ENCODE data around the gene RHOBTB1. TPM values are rescaled to one million over a fixed set of nuclear protein-coding genes. Genes with fewer than 3 reads are reported as not detected.

RHOBTB1 gene
- total RNA-seq, 1 donor from 2014 or later, result 21.5 TPM

DNA sequence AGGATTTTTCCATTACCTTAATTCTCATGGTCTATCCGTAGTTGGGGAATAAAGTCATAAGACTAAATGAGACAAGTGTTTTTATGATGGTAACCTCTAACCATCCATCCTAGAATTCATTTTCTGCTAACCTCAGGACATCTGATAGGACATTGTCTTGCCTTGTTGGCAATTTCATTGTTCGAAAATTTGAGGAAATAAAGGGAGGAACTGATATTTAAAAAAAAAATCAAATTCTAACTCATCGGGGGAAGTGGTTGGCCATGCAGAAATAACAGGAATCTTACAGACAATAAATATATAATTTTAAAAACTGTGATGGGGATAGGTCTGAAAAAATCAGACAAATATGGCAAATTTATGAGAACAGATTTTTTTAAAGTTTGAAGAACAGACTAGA, 21.7 kb upstream of the RHOBTB1 start:
- Histone ChIP-seq H3K36me3 (no peaks in the 10 kb centered on the region), H3K27ac (no peak overlapping the region), H3K4me2 (no peak overlapping the region), H3K27me3 (no peaks in the 10 kb centered on the region), H3K4me3 (no peak overlapping the region), H3K9me3 (ENCODE audit: low read depth) (no peaks in the 10 kb centered on the region), H3F3A (ENCODE audit: low read depth) (no peaks in the 10 kb centered on the region), H3K4me1 (no peaks in the 10 kb centered on the region), H4K20me1 (ENCODE audit: low read depth) (no peaks in the 10 kb centered on the region), H3K79me2 (ENCODE audit: low read depth) (no peaks in the 10 kb centered on the region), H3K9ac (no peak overlapping the region), H2AFZ (replicated peaks) (no peak overlapping the region)
- H3K27me3 Mint-ChIP-seq (ENCODE audit: insufficient read depth, low read depth), result peaks cover 2% of the 10 kb centered on the region
- no peaks in the 10 kb centered on the region for H3K9me3 Mint-ChIP-seq
- no peak overlapping the region for H3K4me3 Mint-ChIP-seq
- no peaks in the 10 kb centered on the region for H3K36me3 Mint-ChIP-seq
- peaks cover 4% of the 10 kb centered on the region for H3K4me1 Mint-ChIP-seq
- DNase-seq (ENCODE audit: low spot score), result no peak
- TF ChIP-seq, protein P1, sequence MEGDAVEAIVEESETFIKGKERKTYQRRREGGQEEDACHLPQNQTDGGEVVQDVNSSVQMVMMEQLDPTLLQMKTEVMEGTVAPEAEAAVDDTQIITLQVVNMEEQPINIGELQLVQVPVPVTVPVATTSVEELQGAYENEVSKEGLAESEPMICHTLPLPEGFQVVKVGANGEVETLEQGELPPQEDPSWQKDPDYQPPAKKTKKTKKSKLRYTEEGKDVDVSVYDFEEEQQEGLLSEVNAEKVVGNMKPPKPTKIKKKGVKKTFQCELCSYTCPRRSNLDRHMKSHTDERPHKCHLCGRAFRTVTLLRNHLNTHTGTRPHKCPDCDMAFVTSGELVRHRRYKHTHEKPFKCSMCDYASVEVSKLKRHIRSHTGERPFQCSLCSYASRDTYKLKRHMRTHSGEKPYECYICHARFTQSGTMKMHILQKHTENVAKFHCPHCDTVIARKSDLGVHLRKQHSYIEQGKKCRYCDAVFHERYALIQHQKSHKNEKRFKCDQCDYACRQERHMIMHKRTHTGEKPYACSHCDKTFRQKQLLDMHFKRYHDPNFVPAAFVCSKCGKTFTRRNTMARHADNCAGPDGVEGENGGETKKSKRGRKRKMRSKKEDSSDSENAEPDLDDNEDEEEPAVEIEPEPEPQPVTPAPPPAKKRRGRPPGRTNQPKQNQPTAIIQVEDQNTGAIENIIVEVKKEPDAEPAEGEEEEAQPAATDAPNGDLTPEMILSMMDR (IDR thresholded peaks at IDR 0.05), result no peak
- TF ChIP-seq EZH2phosphoT487 (IDR thresholded peaks at IDR 0.05) (no peak), EZH2 (IDR thresholded peaks at IDR 0.05) (no peak)
- no peak overlapping the region for H3K27ac Mint-ChIP-seq

DNA sequence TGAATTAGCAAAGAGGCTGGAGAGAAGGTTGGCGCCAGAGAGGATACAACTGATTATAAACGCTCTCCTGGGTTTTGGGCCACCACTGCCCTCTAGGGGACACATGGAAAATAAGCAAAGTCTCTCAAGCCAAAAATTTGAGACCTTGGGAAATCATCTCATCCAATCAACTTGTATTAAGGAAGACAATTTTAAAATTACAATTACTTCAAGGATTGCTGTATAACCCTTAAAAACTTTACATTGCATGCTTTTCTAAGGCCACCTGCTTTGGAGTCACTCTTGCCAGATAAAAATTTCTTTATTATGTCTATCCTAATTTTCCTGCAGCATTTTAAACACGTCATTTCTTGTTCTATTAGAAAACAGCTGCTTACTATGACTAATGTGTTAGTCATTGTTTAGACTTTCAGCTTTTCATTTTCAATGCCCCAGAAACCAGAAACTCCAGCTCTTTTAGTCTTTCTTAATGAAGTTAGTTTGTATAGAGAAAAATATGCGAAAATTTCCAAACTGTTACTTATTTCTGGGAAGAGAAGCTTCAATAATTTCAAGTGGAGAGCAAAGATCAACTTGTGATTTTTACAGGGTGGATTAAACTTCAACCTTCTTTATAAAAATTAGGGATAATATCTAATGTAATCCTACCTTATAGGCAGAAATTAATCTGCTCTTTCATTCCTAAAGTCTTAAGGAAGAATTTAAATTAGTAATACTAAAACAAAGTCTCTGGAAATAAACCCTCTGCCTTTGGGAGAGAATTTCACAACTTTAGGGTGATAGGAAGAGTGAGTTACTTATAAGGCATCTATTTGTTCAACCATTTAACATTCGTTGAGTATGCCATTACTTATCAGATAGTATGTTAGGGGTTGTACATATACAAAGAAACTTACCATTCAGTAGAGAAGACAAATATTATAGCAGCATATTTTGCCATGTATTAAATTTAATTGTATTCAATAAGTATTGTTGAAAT, 20.6 kb upstream of the RHOBTB1 start:
- Histone ChIP-seq H3K4me2 (no peak overlapping the region), H3K4me3 (no peak overlapping the region), H3K27me3 (no peaks in the 10 kb centered on the region), H2AFZ (replicated peaks) (peak overlapping the region; percentile 23), H3K79me2 (ENCODE audit: low read depth) (no peaks in the 10 kb centered on the region), H4K20me1 (ENCODE audit: low read depth) (no peaks in the 10 kb centered on the region), H3F3A (ENCODE audit: low read depth) (no peaks in the 10 kb centered on the region), H3K4me1 (no peaks in the 10 kb centered on the region), H3K9me3 (ENCODE audit: low read depth) (no peaks in the 10 kb centered on the region), H3K27ac (no peak overlapping the region), H3K36me3 (no peaks in the 10 kb centered on the region), H3K9ac (no peak overlapping the region)
- Mint-ChIP-seq H3K27ac (no peak overlapping the region), H3K9me3 (no peaks in the 10 kb centered on the region), H3K27me3 (ENCODE audit: insufficient read depth, low read depth) (peaks cover 2% of the 10 kb centered on the region), H3K36me3 (no peaks in the 10 kb centered on the region), H3K4me3 (no peak overlapping the region), H3K4me1 (peaks cover 4% of the 10 kb centered on the region)
- TF ChIP-seq EZH2phosphoT487 (IDR thresholded peaks at IDR 0.05), result no peak
- TF ChIP-seq, protein P1 (IDR thresholded peaks at IDR 0.05), result peak; percentile 77
- peak; percentile 72 for DNase-seq (ENCODE audit: low spot score)

DNA sequence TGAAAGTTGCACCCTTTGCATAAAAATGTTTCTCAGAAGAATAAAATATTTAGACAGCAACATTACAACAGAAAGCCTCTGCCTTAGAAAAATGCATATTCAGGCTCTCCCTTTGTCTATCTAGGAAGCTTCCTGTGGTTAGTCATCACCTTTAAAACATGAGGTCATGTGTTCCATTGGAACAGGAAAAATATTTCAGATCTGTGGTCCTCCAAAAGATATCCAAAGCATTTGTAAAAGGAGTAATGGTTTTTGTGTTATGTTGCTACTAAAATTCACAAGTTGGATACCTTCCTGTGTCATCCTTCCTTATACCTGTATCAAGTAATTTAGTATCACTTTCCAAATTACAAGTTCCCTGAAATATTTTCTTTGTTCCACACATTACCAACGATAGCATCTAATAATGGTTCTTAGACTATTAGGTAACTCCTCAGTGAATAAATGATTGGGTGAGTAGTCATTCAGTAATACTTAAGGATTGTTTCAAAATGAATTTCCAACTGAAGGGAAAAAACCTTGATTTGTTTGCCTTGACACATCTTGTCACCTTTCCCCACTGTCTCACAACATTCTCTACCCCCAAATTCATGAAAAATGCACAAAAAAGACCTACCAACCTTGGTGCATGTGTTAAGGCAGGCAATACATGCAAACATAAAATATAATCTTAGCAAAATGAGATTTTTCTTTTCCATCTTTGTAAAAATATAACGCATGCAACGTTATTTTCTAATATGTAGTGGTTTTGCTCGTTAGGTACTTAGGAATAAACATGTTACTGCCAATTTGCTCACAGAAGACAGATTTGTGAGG, 19.7 kb upstream of the RHOBTB1 start:
- H4K20me1 ChIP-seq (ENCODE audit: low read depth), result no peaks in the 10 kb centered on the region
- no peaks in the 10 kb centered on the region for H3K27me3 ChIP-seq
- no peaks in the 10 kb centered on the region for H3K9me3 Mint-ChIP-seq
- H3K27me3 Mint-ChIP-seq (ENCODE audit: insufficient read depth, low read depth), result peaks cover 2% of the 10 kb centered on the region
- no peaks in the 10 kb centered on the region for H3F3A ChIP-seq (ENCODE audit: low read depth)
- no peaks in the 10 kb centered on the region for H3K79me2 ChIP-seq (ENCODE audit: low read depth)
- no peaks in the 10 kb centered on the region for H3K36me3 Mint-ChIP-seq
- H3K9ac ChIP-seq, result no peak overlapping the region
- H3K36me3 ChIP-seq, result no peaks in the 10 kb centered on the region
- no peak overlapping the region for H3K4me3 Mint-ChIP-seq
- H3K4me1 ChIP-seq, result no peaks in the 10 kb centered on the region
- no peak overlapping the region for H3K27ac ChIP-seq
- no peak overlapping the region for H3K4me2 ChIP-seq
- no peak overlapping the region for H3K4me3 ChIP-seq
- TF ChIP-seq, protein P1 (IDR thresholded peaks at IDR 0.05), result no peak
- no peak for TF ChIP-seq EZH2phosphoT487 (IDR thresholded peaks at IDR 0.05)
- no peak for TF ChIP-seq EZH2 (IDR thresholded peaks at IDR 0.05)
- peak overlapping the region; percentile 23 for H2AFZ ChIP-seq (replicated peaks)
- no peak overlapping the region for H3K27ac Mint-ChIP-seq
- peaks cover 4% of the 10 kb centered on the region for H3K4me1 Mint-ChIP-seq
- no peaks in the 10 kb centered on the region for H3K9me3 ChIP-seq (ENCODE audit: low read depth)
- DNase-seq (ENCODE audit: low spot score), result no peak
